Endothelial cell of umbilical vein (primary cell): ENCODE measurements around the gene SARNP. TPM values are rescaled to one million over a fixed set of nuclear protein-coding genes. Genes with fewer than 3 reads are reported as not detected.

Experiments
- BruUV-seq: library from RNA; stranded (reverse); fragments of 400-500 nt; replicated peaks from 2 replicates; lab custom pipeline; 2021; lab: Mats Ljungman, UMichigan
- CTCF ChIA-PET: fragments of 300-600, 350-600 bp; sonication (Branson Sonifier 250); formaldehyde crosslinking; loops from one replicate; lab custom pipeline; 2021; ENCODE audit warnings: antibody characterized with exemption, inconsistent platforms; lab: Charles Lee
- POLR2A ChIA-PET: fragments of 300-600, 350-600 bp; sonication (Branson Sonifier 250); formaldehyde crosslinking; loops from one replicate; lab custom pipeline; 2021; ENCODE audit warnings: antibody characterized with exemption, inconsistent platforms; lab: Charles Lee
- DNase-seq: peaks from one replicate; pipeline ENCODE4 v3.0.0-alpha.2; 2011; ENCODE audit warnings: low read depth, low spot score
- FAIRE-seq: peaks from 2 replicates; lab custom pipeline; 2011; peaks lifted over from hg19 to GRCh38; lab: Jason Lieb, UNC
- H2AFZ ChIP-seq: 2 replicates; pipeline ENCODE4 v1.6.0; 2012; ENCODE audit warnings: low read depth, low read length, control low read depth, inconsistent platforms
- H3K27ac ChIP-seq: 2 replicates; pipeline ENCODE4 v1.5.1; 2011; ENCODE audit warnings: low read depth, mild to moderate bottlenecking, control low read depth, low read length, moderate library complexity; ENCODE audit not compliant: insufficient read depth
- H3K27me3 ChIP-seq, 2 experiments: 2 replicates each; pipeline versions ENCODE4 v1.6.0 to v1.6.1; 2011; ENCODE audit warnings: low read length in 2 of 2, mixed read lengths in 1 of 2; ENCODE audit not compliant: control insufficient read depth in 2 of 2, insufficient read depth in 2 of 2
- H3K36me3 ChIP-seq, 2 experiments: 2 replicates in 1 of 2; 3 replicates in 1 of 2; pipeline ENCODE4 v1.5.1; 2011; ENCODE audit warnings: low read length in 2 of 2, mild to moderate bottlenecking in 1 of 2, moderate library complexity in 1 of 2; ENCODE audit not compliant: control insufficient read depth in 2 of 2, insufficient read depth in 2 of 2; ENCODE audit errors: extremely low read depth in 1 of 2
- H3K4me1 ChIP-seq: 3 replicates; pipeline ENCODE4 v1.5.1; 2011; ENCODE audit warnings: mild to moderate bottlenecking, low read length; ENCODE audit not compliant: control insufficient read depth, insufficient read depth; ENCODE audit errors: extremely low read depth
- H3K4me2 ChIP-seq: 2 replicates; pipeline ENCODE4 v1.6.1; 2011; ENCODE audit warnings: low read length, control low read depth, mixed read lengths; ENCODE audit not compliant: insufficient read depth
- H3K4me3 ChIP-seq, 3 experiments: fragments of 200-600 bp in 1 of 3; sonication (generic), shearing (Covaris generic) in 1 of 3; replicated peaks in 1 of 3; 2 replicates each; pipeline ENCODE4 v1.5.1; 2011 to 2016; ENCODE audit warnings: control low read depth in 3 of 3, low read length in 3 of 3, mild to moderate bottlenecking in 2 of 3, inconsistent platforms in 1 of 3, low read depth in 1 of 3, moderate library complexity in 1 of 3; ENCODE audit not compliant: insufficient read depth in 1 of 3
- H3K79me2 ChIP-seq: 2 replicates; pipeline ENCODE4 v1.6.0; 2012; ENCODE audit warnings: low read length, inconsistent platforms; ENCODE audit not compliant: control insufficient read depth, insufficient read depth
- H3K9ac ChIP-seq: replicated peaks from 2 replicates; pipeline ENCODE3; 2011; ENCODE audit warnings: low read length, control low read depth; ENCODE audit not compliant: insufficient read depth; ENCODE audit errors: extremely low read depth
- H3K9me1 ChIP-seq: replicated peaks from 3 replicates; pipeline ENCODE4 v1.6.0; 2011; ENCODE audit warnings: mild to moderate bottlenecking, low read length; ENCODE audit not compliant: control insufficient read depth, insufficient read depth; ENCODE audit errors: extremely low read depth
- H3K9me3 ChIP-seq: replicated peaks from 2 replicates; pipeline ENCODE4 v1.5.1; 2012; ENCODE audit warnings: low read length, inconsistent platforms; ENCODE audit not compliant: control insufficient read depth, insufficient read depth
- H4K20me1 ChIP-seq: replicated peaks from 2 replicates; pipeline ENCODE3; 2011; ENCODE audit warnings: mild to moderate bottlenecking, low read length; ENCODE audit not compliant: control insufficient read depth, insufficient read depth; ENCODE audit errors: extremely low read depth
- EZH2 ChIP-seq: IDR thresholded peaks from 2 replicates; pipeline ENCODE4 v1.6.1; 2012; ENCODE audit warnings: borderline replicate concordance, low read depth, mild to moderate bottlenecking, moderate library complexity, low read length, inconsistent platforms; ENCODE audit not compliant: severe bottlenecking
- FOS ChIP-seq: IDR thresholded peaks from 2 replicates; pipeline ENCODE4 v1.6.1; 2011; ENCODE audit warnings: mild to moderate bottlenecking, low read length, moderate library complexity, borderline replicate concordance; ENCODE audit not compliant: insufficient read depth
- GATA2 ChIP-seq: IDR thresholded peaks from 2 replicates; pipeline ENCODE4 v1.7.0; 2011; ENCODE audit warnings: low read depth, mild to moderate bottlenecking, moderate library complexity, mixed read lengths, low read length; ENCODE audit not compliant: insufficient read length, insufficient read depth
- JUN ChIP-seq: IDR thresholded peaks from 2 replicates; pipeline ENCODE4 v1.6.1; 2011; ENCODE audit warnings: borderline replicate concordance, low read depth; ENCODE audit not compliant: insufficient read length, insufficient read depth
- MYC ChIP-seq: IDR thresholded peaks from one replicate; pipeline ENCODE4 v1.6.1; 2011; ENCODE audit warnings: mild to moderate bottlenecking, low read depth, low read length
- POLR2A ChIP-seq: IDR thresholded peaks from 2 replicates; pipeline ENCODE4 v1.6.1; 2012; ENCODE audit warnings: low read depth, mild to moderate bottlenecking, control low read depth, low read length
- POLR2AphosphoS5 ChIP-seq: IDR thresholded peaks from 2 replicates; pipeline ENCODE4 v1.6.1; 2012; ENCODE audit warnings: low read depth, mild to moderate bottlenecking, control low read depth, low read length, moderate library complexity; ENCODE audit not compliant: insufficient read depth
- dilution Hi-C: fragments of 300-500 bp; cut with MboI; formaldehyde crosslinking; loops from one replicate; pipeline ENCODE4 v1.15.0; 2019; ENCODE audit warnings: low sequenced_read_pairs; ENCODE audit not compliant: extremely low pct_ligation_motif_present
- intact Hi-C: fragments of 100-400 bp; cut with micrococcal nuclease; formaldehyde crosslinking; loops from one replicate; pipeline ENCODE4 v1.10.0; 2022
- polyA plus RNA-seq, 4 experiments: library from polyadenylated mRNA; depleted of rRNA in 3 of 4; stranded (reverse) in 3 of 4; unstranded in 1 of 4; fragments of >200 nt; gene quantifications; 2 replicates each; pipeline versions ENCODE4 v1.2.1 to v1.2.3, GENCODE V29; 2011 to 2012; ENCODE audit warnings: missing spikeins in 1 of 4
- total RNA-seq: library from RNA; stranded (reverse); gene quantifications from 2 replicates; pipeline ENCODE4 v1.2.3, GENCODE V29; 2021
- TF ChIP-seq, protein P1 (sequence below), 2 donors: IDR thresholded peaks; 1 replicate in 1 of 2; 2 replicates in 1 of 2; pipeline ENCODE4 v1.5.1; 2011; ENCODE audit warnings: low read length in 2 of 2, mild to moderate bottlenecking in 2 of 2, moderate library complexity in 2 of 2, control low read depth in 1 of 2, inconsistent platforms in 1 of 2, low read depth in 1 of 2; ENCODE audit not compliant: insufficient read depth in 1 of 2; ENCODE audit errors: extremely low read depth in 1 of 2
- TF ChIP-seq, protein P2 (sequence below): IDR thresholded peaks from 2 replicates; pipeline ENCODE4 v1.6.1; 2011; ENCODE audit not compliant: insufficient read depth, insufficient read length

SARNP gene
- total and polyA plus RNA-seq, 2 donors (not counting 3 experiments of a cell fraction or from before 2014, with no cell fraction given): 88.1 to 101 TPM

DNA sequence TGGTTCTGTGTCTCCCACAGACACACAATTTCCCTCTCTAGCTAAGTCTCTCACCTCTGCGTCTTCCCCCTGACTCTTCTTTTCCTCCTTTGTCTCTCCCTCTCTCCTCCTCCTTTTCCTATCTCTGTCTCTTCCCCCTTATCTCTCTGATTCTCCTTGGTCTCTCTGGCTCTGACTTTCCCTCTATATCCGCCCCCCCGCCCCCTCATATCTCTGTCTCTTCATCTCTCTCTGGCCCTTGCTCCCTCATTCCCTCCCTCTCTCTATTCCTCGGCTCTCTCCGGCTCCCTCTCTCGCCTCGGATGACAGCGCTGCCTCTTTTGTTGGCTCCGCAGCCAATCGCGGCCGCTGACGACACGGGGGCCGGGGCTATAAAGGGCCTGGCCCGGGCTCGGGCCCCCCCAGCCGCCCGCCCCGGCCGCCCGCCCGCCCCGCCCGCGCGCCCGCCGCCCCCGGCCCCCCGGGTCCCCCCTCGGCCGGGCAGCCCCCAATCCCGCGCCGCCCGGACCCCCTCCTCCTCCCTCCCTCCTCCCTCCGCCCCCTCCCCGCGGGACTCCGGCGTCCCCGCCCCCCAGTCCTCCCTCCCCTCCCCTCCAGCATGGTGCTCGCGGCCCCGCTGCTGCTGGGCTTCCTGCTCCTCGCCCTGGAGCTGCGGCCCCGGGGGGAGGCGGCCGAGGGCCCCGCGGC lies 74.7 kb downstream of the SARNP start, which contains the start of gene GDF11:
TSS of gene GDF11 (plus strand) at position 404 of the 687 bp plus-strand sequence. CDS start at position 599, 195 bp downstream.
- dilution Hi-C loops: no loop called here
- Histone ChIP-seq H2AFZ (peak within 1 kb of the TSS; percentile 94), H3K36me3 (no peaks in the 10 kb centered on the region), H3K27ac (no peak within 1 kb of the TSS), H3K27me3 (no peaks in the 10 kb centered on the region), H3K9ac (peak within 1 kb of the TSS; percentile 47), H3K4me2 (peak within 1 kb of the TSS; percentile 68), H4K20me1 (no peaks in the 10 kb centered on the region), H3K9me1 (no peaks in the 10 kb centered on the region), H3K4me3 (peak within 1 kb of the TSS; percentile 2 to 75 (median 35)), H3K4me1 (peaks cover 17% of the 10 kb centered on the region), H3K9me3 (no peaks in the 10 kb centered on the region), H3K79me2 (no peaks in the 10 kb centered on the region)
- BruUV-seq: no TSS peak
- peak; percentile 64 for DNase-seq
- ChIA-PET POLR2A (no interaction called here), CTCF (interaction anchor here (1.0 to 2.9 kb wide), 9 partner anchors 9 to 361 kb away, joined by 3 to 12 read pairs (median 4); partner anchors contain the start of genes ORMDL2 and SARNP)
- peak; percentile 56 for FAIRE-seq
- intact Hi-C loops: loop anchor here (1.0 kb wide), 1 partner anchor 375 kb away; the partner anchor contains the start of gene ZC3H10
- TF ChIP-seq MYC: no peak
- TF ChIP-seq JUN: no peak
- TF ChIP-seq, protein P1, sequence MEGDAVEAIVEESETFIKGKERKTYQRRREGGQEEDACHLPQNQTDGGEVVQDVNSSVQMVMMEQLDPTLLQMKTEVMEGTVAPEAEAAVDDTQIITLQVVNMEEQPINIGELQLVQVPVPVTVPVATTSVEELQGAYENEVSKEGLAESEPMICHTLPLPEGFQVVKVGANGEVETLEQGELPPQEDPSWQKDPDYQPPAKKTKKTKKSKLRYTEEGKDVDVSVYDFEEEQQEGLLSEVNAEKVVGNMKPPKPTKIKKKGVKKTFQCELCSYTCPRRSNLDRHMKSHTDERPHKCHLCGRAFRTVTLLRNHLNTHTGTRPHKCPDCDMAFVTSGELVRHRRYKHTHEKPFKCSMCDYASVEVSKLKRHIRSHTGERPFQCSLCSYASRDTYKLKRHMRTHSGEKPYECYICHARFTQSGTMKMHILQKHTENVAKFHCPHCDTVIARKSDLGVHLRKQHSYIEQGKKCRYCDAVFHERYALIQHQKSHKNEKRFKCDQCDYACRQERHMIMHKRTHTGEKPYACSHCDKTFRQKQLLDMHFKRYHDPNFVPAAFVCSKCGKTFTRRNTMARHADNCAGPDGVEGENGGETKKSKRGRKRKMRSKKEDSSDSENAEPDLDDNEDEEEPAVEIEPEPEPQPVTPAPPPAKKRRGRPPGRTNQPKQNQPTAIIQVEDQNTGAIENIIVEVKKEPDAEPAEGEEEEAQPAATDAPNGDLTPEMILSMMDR (IDR thresholded peaks at IDR 0.05; ENCODE audit: extremely low read depth in 1 of 2, insufficient read depth in 1 of 2, low read depth in 1 of 2, low read length in 2 of 2): no peak
- TF ChIP-seq, protein P2, sequence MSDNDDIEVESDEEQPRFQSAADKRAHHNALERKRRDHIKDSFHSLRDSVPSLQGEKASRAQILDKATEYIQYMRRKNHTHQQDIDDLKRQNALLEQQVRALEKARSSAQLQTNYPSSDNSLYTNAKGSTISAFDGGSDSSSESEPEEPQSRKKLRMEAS: no peak
- no peak for TF ChIP-seq GATA2
- no peak for TF ChIP-seq FOS
- no peak for TF ChIP-seq POLR2AphosphoS5
- TF ChIP-seq POLR2A: no peak
- no peak for TF ChIP-seq EZH2
